Gastroesophageal sphincter (tissue), 3 donors: ENCODE results near the gene FAM76B.

Experiments
- CTCF ChIP-seq, 4 experiments: fragments of 200-600 bp in 2 of 4; fragments of 450-650 bp in 2 of 4; sonication (generic) in 1 of 4; IDR thresholded peaks; one replicate each; pipeline ENCODE4 v1.5.1; 2017 to 2019; ENCODE audit warnings: antibody characterized with exemption in 4 of 4, mild to moderate bottlenecking in 2 of 4, moderate library complexity in 2 of 4
- POLR2AphosphoS5 ChIP-seq: sonication (generic); formaldehyde crosslinking; IDR thresholded peaks from one replicate; pipeline ENCODE4 v1.6.1; 2017; ENCODE audit warnings: antibody characterized with exemption

- TF ChIP-seq CTCF (IDR thresholded peaks at IDR 0.05): no peak
- TF ChIP-seq POLR2AphosphoS5: no peak
Measured at GRCh38 chr11:95799546-95799945, 10.0 kb upstream of the FAM76B start.
